ENCODE data around the gene GIMAP2.

GIMAP2 gene

DNA sequence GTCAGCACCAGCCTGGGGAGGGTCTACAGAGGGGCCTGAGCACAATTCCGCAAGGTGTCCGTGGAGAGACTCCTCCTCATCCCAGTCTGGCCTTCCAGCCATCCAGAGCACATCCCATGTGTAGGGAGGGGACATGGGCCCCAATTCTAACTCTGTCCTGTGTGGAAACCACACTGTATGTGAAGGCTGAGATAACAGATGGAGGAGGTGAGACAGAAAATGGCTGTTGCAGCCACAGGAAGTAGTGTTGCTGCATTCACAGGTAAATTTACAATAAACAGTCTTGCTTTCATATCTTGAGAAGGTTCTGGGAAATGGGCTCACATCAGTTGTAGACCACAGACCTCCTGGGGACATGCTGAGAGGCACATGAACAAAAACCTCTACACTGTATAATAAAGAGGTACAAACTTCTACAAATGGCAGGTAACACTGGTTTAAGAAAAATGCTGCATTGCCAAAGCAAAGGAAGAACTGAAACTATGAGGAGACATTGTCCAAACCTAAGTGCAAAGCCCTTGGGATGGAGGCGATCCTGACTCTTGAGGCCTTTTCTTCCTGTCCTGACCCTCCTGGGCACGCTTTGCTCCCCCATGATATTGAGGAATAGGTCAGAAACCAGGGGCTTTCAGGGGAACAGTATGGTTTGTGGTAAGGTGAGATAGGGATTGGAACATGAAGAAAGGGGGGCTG is 21.6 kb upstream of the GIMAP2 start:
- in situ Hi-C loops (cut with HindIII; ENCODE audit: low pct_ligation_motif_present, low sequenced_read_pairs), result no loop called here
- DNase-seq, result no peak
- no peaks in the 10 kb centered on the region for H3K27me3 ChIP-seq (replicated peaks)
- H3K36me3 ChIP-seq (replicated peaks), result no peaks in the 10 kb centered on the region
- TF ChIP-seq, protein P1, sequence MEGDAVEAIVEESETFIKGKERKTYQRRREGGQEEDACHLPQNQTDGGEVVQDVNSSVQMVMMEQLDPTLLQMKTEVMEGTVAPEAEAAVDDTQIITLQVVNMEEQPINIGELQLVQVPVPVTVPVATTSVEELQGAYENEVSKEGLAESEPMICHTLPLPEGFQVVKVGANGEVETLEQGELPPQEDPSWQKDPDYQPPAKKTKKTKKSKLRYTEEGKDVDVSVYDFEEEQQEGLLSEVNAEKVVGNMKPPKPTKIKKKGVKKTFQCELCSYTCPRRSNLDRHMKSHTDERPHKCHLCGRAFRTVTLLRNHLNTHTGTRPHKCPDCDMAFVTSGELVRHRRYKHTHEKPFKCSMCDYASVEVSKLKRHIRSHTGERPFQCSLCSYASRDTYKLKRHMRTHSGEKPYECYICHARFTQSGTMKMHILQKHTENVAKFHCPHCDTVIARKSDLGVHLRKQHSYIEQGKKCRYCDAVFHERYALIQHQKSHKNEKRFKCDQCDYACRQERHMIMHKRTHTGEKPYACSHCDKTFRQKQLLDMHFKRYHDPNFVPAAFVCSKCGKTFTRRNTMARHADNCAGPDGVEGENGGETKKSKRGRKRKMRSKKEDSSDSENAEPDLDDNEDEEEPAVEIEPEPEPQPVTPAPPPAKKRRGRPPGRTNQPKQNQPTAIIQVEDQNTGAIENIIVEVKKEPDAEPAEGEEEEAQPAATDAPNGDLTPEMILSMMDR (IDR thresholded peaks at IDR 0.05; ENCODE audit: low read depth, low read length, missing control alignments), result no peak
- no peak overlapping the region for H3K27ac ChIP-seq
- H3K4me3 ChIP-seq (ENCODE audit: low read depth, low read length), result no peak overlapping the region

DNA sequence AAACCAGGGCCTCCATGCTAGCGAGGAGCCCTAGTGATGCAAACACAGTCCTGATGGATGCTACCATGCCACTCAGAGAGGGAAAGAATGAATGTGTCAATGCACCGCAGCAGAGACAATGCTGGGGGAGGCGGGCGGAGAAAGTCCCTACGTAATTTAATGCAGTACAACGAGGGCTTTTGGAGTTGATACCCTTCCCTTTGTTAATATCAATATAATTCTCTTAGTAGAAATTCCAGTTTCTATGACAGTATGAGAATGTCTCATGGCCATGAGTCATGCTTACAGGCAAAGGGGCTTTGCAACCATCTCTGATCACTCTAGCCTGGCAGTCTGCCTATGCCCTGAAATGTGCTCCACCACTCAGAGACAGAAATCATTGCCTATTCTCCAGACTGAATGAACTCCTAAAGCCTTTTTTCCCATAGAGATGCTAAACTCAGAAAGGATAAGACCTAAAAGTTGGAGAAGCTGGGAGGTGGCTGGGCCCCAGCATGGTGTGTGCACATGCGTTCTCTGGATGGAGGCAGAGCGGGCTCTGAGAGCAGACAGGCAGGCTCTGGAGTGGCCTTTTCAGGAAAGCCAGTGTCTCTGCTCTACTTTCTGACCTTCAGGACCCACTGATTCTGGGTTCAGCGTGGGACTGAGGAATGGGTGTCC is 20.3 kb upstream of the GIMAP2 start:
- H3K4me3 ChIP-seq (ENCODE audit: low read depth, low read length), result no peak overlapping the region
- in situ Hi-C loops (cut with HindIII; ENCODE audit: low pct_ligation_motif_present, low sequenced_read_pairs), result no loop called here
- TF ChIP-seq, protein P1 (IDR thresholded peaks at IDR 0.05; ENCODE audit: low read depth, low read length, missing control alignments), result no peak
- no peak overlapping the region for H3K27ac ChIP-seq
- no peaks in the 10 kb centered on the region for H3K36me3 ChIP-seq (replicated peaks)
- H3K27me3 ChIP-seq (replicated peaks), result no peaks in the 10 kb centered on the region
- DNase-seq, result no peak

DNA sequence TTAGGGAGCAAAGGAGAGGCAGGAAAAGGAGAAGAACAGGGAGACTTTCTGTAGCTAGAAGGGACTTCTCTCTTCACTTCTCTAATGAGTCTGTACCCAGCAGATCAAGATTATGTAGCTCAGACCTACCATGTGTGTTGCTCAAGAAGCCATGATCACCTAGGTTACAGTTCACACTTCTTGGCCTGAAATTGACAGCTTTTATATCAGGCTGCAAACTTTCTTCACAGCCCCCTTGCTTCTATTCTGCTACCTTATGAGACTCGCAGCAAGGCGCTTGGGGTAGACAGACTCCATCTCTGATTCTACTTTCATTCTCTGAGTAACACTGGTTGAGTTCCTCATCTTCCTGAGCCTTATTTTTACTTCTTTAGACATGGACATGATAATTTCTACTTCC is 19.6 kb upstream of the GIMAP2 start:
- no peaks in the 10 kb centered on the region for H3K27me3 ChIP-seq (replicated peaks)
- H3K27ac ChIP-seq, result no peak overlapping the region
- DNase-seq, result no peak
- in situ Hi-C loops (cut with HindIII; ENCODE audit: low pct_ligation_motif_present, low sequenced_read_pairs), result no loop called here
- TF ChIP-seq, protein P1 (IDR thresholded peaks at IDR 0.05; ENCODE audit: low read depth, low read length, missing control alignments), result no peak
- H3K36me3 ChIP-seq (replicated peaks), result no peaks in the 10 kb centered on the region
- H3K4me3 ChIP-seq (ENCODE audit: low read depth, low read length), result no peak overlapping the region

DNA sequence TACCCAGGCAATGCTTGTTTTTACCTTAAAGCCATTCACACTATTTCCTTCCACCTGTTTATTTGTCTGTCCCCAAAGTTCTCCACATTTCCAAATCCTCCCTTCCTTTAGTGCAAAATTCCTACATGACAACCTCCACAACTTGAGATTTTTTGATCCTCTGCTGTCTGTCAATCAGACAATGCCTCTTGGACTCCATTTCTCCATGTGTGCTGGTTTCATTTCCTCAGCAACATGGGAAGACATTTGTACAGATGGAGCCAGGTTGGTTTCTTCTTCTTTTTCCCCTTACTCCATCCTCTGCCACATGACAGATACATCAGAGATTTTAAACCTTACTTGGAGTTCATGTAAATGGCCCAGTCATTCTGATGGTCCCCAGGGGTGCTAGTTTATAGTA is 19.1 kb upstream of the GIMAP2 start:
- Histone ChIP-seq H3K4me3 (ENCODE audit: low read depth, low read length) (no peak overlapping the region), H3K36me3 (replicated peaks) (no peaks in the 10 kb centered on the region)
- DNase-seq, result no peak

DNA sequence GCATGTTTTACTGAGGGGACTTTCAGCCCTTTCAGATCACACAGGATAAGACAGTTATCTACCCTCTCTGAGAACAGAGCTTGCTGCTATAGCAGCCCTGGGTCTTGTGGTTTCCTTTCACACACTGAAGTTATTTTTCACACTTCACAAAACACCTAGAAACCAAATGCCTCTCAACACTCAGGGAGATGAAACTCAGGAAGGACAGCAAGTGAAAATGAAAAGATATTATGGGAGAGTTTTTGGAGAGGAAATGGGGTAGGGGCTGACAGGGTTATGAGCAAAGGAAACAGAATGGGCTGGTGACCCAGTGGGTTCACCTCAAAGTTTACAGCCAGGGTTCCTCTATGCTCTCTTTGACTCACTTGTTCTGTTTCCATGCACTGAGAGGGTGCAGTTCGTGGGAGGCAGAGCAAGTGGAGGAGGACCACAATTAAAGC is 17.0 kb upstream of the GIMAP2 start:
- Histone ChIP-seq H3K4me3 (ENCODE audit: low read depth, low read length) (no peak overlapping the region), H3K36me3 (replicated peaks) (no peaks in the 10 kb centered on the region), H3K27me3 (replicated peaks) (no peaks in the 10 kb centered on the region), H3K27ac (no peak overlapping the region)
- no peak for DNase-seq
- TF ChIP-seq, protein P1 (IDR thresholded peaks at IDR 0.05; ENCODE audit: low read depth, low read length, missing control alignments), result no peak
- in situ Hi-C loops (cut with HindIII; ENCODE audit: low pct_ligation_motif_present, low sequenced_read_pairs), result no loop called here

More for the DNA sequence above, 19.1 kb upstream of the GIMAP2 start:
- TF ChIP-seq, protein P1 (IDR thresholded peaks at IDR 0.05; ENCODE audit: low read depth, low read length, missing control alignments), result no peak
- H3K27ac ChIP-seq, result no peak overlapping the region
- no peaks in the 10 kb centered on the region for H3K27me3 ChIP-seq (replicated peaks)
- in situ Hi-C loops (cut with HindIII; ENCODE audit: low pct_ligation_motif_present, low sequenced_read_pairs), result no loop called here

Measured in brain microvascular endothelial cell (primary cell).